HL-60 (cell line): ENCODE measurements around the gene DGKI.

Source experiments
- DNase-seq, 2 experiments: peaks; one replicate each; pipeline ENCODE4 v3.0.0-alpha.2; 2010 to 2020; ENCODE audit warnings: low read depth in 1 of 2, low spot score in 1 of 2
- H3K27ac ChIP-seq: fragments of 250-450 bp; sonication (Bioruptor Pico); replicated peaks from 2 replicates; pipeline ENCODE4 v1.5.1; 2020; ENCODE audit warnings: mild to moderate bottlenecking, moderate library complexity
- H3K27me3 ChIP-seq: fragments of 250-450 bp; sonication (Bioruptor Pico); 2 replicates; pipeline ENCODE4 v1.5.1; 2021; ENCODE audit warnings: mild to moderate bottlenecking, moderate library complexity; ENCODE audit not compliant: insufficient read depth, poor library complexity, severe bottlenecking
- H3K4me3 ChIP-seq: replicated peaks from 2 replicates; pipeline ENCODE4 v1.5.1; 2011; ENCODE audit warnings: mild to moderate bottlenecking, control low read depth, low read length; ENCODE audit not compliant: insufficient read depth
- CTCF ChIP-seq: IDR thresholded peaks from one replicate; pipeline ENCODE4 v1.5.1; 2011; ENCODE audit warnings: low read length, control low read depth, inconsistent platforms; ENCODE audit not compliant: insufficient read depth
- GABPA ChIP-seq: IDR thresholded peaks from 2 replicates; pipeline ENCODE4 v1.6.1; 2012; ENCODE audit warnings: low read depth
- POLR2AphosphoS5 ChIP-seq: IDR thresholded peaks from 2 replicates; pipeline ENCODE4 v1.6.1; 2012; ENCODE audit warnings: low read depth
- REST ChIP-seq: IDR thresholded peaks from 2 replicates; pipeline ENCODE4 v1.6.1; 2012; ENCODE audit warnings: low read depth; ENCODE audit not compliant: insufficient replicate concordance
- SPI1 ChIP-seq: IDR thresholded peaks from 2 replicates; pipeline ENCODE4 v1.6.1; 2012; ENCODE audit warnings: low read depth, mild to moderate bottlenecking, borderline replicate concordance

The DGKI gene

GRCh38 chr7:137820677-137821420 lies 25.9 kb downstream of the DGKI start:
- DNase-seq: no peak
- H3K27me3 ChIP-seq: no peaks in the 10 kb centered on the region

GRCh38 chr7:137820156-137820555 lies 26.6 kb downstream of the DGKI start:
- no peak for TF ChIP-seq CTCF
- no peak for TF ChIP-seq REST
- no peak for TF ChIP-seq GABPA
- Histone ChIP-seq H3K4me3 (no peak overlapping the region), H3K27ac (no peak overlapping the region), H3K27me3 (no peaks in the 10 kb centered on the region)
- no peak for DNase-seq

More at GRCh38 chr7:137820677-137821420, 25.9 kb downstream of the DGKI start:
- no peak overlapping the region for H3K27ac ChIP-seq
- H3K4me3 ChIP-seq: no peak overlapping the region
- TF ChIP-seq CTCF (no peak), REST (no peak), POLR2AphosphoS5 (no peak), GABPA (no peak), SPI1 (no peak)

- no peak for DNase-seq
- Histone ChIP-seq H3K27ac (no peak overlapping the region), H3K4me3 (no peak overlapping the region), H3K27me3 (no peaks in the 10 kb centered on the region)
- TF ChIP-seq GABPA (no peak), SPI1 (no peak), POLR2AphosphoS5 (no peak), CTCF (no peak), REST (no peak)
Observed at GRCh38 chr7:137818036-137818435, 28.7 kb downstream of the DGKI start.
